Neural cell (in vitro differentiated cells): Measurements from ENCODE around the gene OR52E4. TPM values are rescaled to one million over a fixed set of nuclear protein-coding genes. Genes with fewer than 3 reads are reported as not detected.

Experiments
- H2AFZ ChIP-seq: fragments of 200-600, 300-800 bp; sonication (generic), shearing (Covaris generic); 2 replicates; pipeline ENCODE4 v1.6.0; 2014; ENCODE audit warnings: low read depth, mild to moderate bottlenecking, antibody characterized with exemption, low read length, moderate library complexity
- H3F3A ChIP-seq: fragments of 200-600 bp; shearing (Covaris generic); 2 replicates; pipeline ENCODE4 v1.6.1; 2016; ENCODE audit warnings: mild to moderate bottlenecking, moderate library complexity, mixed read lengths, antibody characterized with exemption, low read length; ENCODE audit not compliant: insufficient read depth, poor library complexity, severe bottlenecking
- H3K27ac ChIP-seq: fragments of 200-600, 300-800 bp; sonication (generic), shearing (Covaris generic); 2 replicates; pipeline ENCODE4 v1.5.1; 2014; ENCODE audit warnings: mild to moderate bottlenecking, low read length, moderate library complexity
- H3K27me3 ChIP-seq: fragments of 300-800, 200-600 bp; sonication (generic), shearing (Covaris generic); 2 replicates; pipeline ENCODE4 v1.6.0; 2014; ENCODE audit warnings: mild to moderate bottlenecking, low read depth, low read length, moderate library complexity; ENCODE audit not compliant: insufficient read depth
- H3K36me3 ChIP-seq: fragments of 300-800, 200-600 bp; sonication (generic), shearing (Covaris generic); 2 replicates; pipeline ENCODE4 v1.5.1; 2014; ENCODE audit warnings: mild to moderate bottlenecking, antibody characterized with exemption, low read length, moderate library complexity; ENCODE audit not compliant: insufficient read depth
- H3K4me2 ChIP-seq: fragments of 300-800, 200-600 bp; sonication (generic), shearing (Covaris generic); 2 replicates; pipeline ENCODE4 v1.6.0; 2014; ENCODE audit warnings: mild to moderate bottlenecking, low read length
- H3K4me3 ChIP-seq: fragments of 300-800, 200-600 bp; sonication (generic), shearing (Covaris generic); 2 replicates; pipeline ENCODE4 v1.5.1; 2014; ENCODE audit warnings: mild to moderate bottlenecking, low read length, moderate library complexity
- H3K79me2 ChIP-seq: fragments of 200-600 bp; shearing (Covaris generic); replicated peaks from 2 replicates; pipeline ENCODE4 v1.6.0; 2014; ENCODE audit warnings: mild to moderate bottlenecking, low read length, moderate library complexity; ENCODE audit not compliant: insufficient read depth
- H3K9ac ChIP-seq: fragments of 300-800, 200-600 bp; sonication (generic), shearing (Covaris generic); 2 replicates; pipeline ENCODE4 v1.6.1; 2016; ENCODE audit warnings: mild to moderate bottlenecking, low read length, mixed read lengths
- H3K9me2 ChIP-seq: fragments of 200-600 bp; shearing (Covaris generic); 2 replicates; pipeline ENCODE4 v1.6.1; 2016; ENCODE audit warnings: mild to moderate bottlenecking, low read length, mixed read lengths; ENCODE audit not compliant: insufficient read depth
- H3K9me3 ChIP-seq: fragments of 200-600, 300-800 bp; sonication (generic), shearing (Covaris generic); 2 replicates; pipeline ENCODE4 v1.6.1; 2016; ENCODE audit warnings: mild to moderate bottlenecking, mixed run types, low read length, moderate library complexity, mixed read lengths
- H4K20me1 ChIP-seq: fragments of 200-600 bp; shearing (Covaris generic); 2 replicates; pipeline ENCODE4 v1.6.1; 2016; ENCODE audit warnings: mild to moderate bottlenecking, mixed run types; ENCODE audit not compliant: insufficient read depth
- EP300 ChIP-seq: fragments of 450-650 bp; conservative IDR thresholded peaks from 2 replicates; pipeline ENCODE4 v1.6.1; 2014; ENCODE audit warnings: antibody characterized with exemption, mild to moderate bottlenecking, moderate library complexity; ENCODE audit not compliant: poor library complexity, severe bottlenecking
- EZH2 ChIP-seq: fragments of 200-600, 300-800 bp; shearing (Covaris generic), sonication (generic); IDR thresholded peaks from 2 replicates; pipeline ENCODE4 v1.6.1; 2014; ENCODE audit warnings: antibody characterized with exemption, low read length, borderline replicate concordance, mild to moderate bottlenecking; ENCODE audit not compliant: insufficient read depth, poor library complexity, severe bottlenecking
- MXI1 ChIP-seq: fragments of 450-650 bp; conservative IDR thresholded peaks from 2 replicates; pipeline ENCODE4 v1.6.1; 2014; ENCODE audit warnings: antibody characterized with exemption, mild to moderate bottlenecking; ENCODE audit not compliant: poor library complexity, severe bottlenecking
- POLR2AphosphoS5 ChIP-seq: IDR thresholded peaks from 2 replicates; pipeline ENCODE4 v1.6.1; 2012
- RAD21 ChIP-seq: fragments of 450-650 bp; conservative IDR thresholded peaks from 2 replicates; pipeline ENCODE4 v1.6.1; 2014; ENCODE audit warnings: antibody characterized with exemption, mild to moderate bottlenecking, moderate library complexity
- REST ChIP-seq: IDR thresholded peaks from 2 replicates; pipeline ENCODE4 v1.6.1; 2012; ENCODE audit warnings: borderline replicate concordance
- SMC3 ChIP-seq: fragments of 450-650 bp; conservative IDR thresholded peaks from 2 replicates; pipeline ENCODE4 v1.6.1; 2014; ENCODE audit warnings: antibody characterized with exemption, mild to moderate bottlenecking, moderate library complexity; ENCODE audit not compliant: poor library complexity
- TAF1 ChIP-seq: IDR thresholded peaks from 2 replicates; pipeline ENCODE4 v1.6.1; 2012; ENCODE audit warnings: low read depth
- polyA plus RNA-seq: library from polyadenylated mRNA; depleted of rRNA; stranded (reverse); fragments of >200 nt; gene quantifications from 2 replicates; pipeline ENCODE4 v1.2.3, GENCODE V29; 2014
- TF ChIP-seq, protein P1 (sequence below): fragments of 450-650 bp; IDR thresholded peaks from 2 replicates; pipeline ENCODE4 v1.5.1; 2014; ENCODE audit warnings: antibody characterized with exemption, mild to moderate bottlenecking, moderate library complexity; ENCODE audit not compliant: poor library complexity, severe bottlenecking

OR52E4 gene
- polyA plus RNA-seq, 1 donor from 2014 or later, result not detected

- Histone ChIP-seq H3K27me3 (no peaks in the 10 kb centered on the region), H3F3A (no peaks in the 10 kb centered on the region), H3K4me3 (no peak overlapping the region), H3K79me2 (no peaks in the 10 kb centered on the region), H4K20me1 (no peaks in the 10 kb centered on the region), H3K27ac (no peak overlapping the region), H3K4me2 (no peak overlapping the region), H2AFZ (no peak overlapping the region), H3K36me3 (no peaks in the 10 kb centered on the region), H3K9me3 (no peaks in the 10 kb centered on the region), H3K9ac (no peak overlapping the region), H3K9me2 (no peaks in the 10 kb centered on the region)
- TF ChIP-seq SMC3 (no peak), REST (no peak), MXI1 (no peak), RAD21 (no peak), EP300 (no peak), EZH2 (no peak)
- TF ChIP-seq, protein P1, sequence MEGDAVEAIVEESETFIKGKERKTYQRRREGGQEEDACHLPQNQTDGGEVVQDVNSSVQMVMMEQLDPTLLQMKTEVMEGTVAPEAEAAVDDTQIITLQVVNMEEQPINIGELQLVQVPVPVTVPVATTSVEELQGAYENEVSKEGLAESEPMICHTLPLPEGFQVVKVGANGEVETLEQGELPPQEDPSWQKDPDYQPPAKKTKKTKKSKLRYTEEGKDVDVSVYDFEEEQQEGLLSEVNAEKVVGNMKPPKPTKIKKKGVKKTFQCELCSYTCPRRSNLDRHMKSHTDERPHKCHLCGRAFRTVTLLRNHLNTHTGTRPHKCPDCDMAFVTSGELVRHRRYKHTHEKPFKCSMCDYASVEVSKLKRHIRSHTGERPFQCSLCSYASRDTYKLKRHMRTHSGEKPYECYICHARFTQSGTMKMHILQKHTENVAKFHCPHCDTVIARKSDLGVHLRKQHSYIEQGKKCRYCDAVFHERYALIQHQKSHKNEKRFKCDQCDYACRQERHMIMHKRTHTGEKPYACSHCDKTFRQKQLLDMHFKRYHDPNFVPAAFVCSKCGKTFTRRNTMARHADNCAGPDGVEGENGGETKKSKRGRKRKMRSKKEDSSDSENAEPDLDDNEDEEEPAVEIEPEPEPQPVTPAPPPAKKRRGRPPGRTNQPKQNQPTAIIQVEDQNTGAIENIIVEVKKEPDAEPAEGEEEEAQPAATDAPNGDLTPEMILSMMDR, result no peak
Observed at GRCh38 chr11:5899534-5899933, 19.1 kb downstream of the OR52E4 start.

- no peaks in the 10 kb centered on the region for H3K36me3 ChIP-seq
Observed at GRCh38 chr11:5910540-5910939, 30.1 kb downstream of the OR52E4 start.

More at GRCh38 chr11:5910540-5910939, 30.1 kb downstream of the OR52E4 start:
- Histone ChIP-seq H3K27me3 (no peaks in the 10 kb centered on the region), H3F3A (no peaks in the 10 kb centered on the region), H4K20me1 (no peaks in the 10 kb centered on the region), H3K9ac (no peak overlapping the region), H3K4me3 (no peak overlapping the region), H3K79me2 (no peaks in the 10 kb centered on the region), H3K27ac (no peak overlapping the region), H3K9me3 (no peaks in the 10 kb centered on the region), H3K4me2 (no peak overlapping the region), H2AFZ (no peak overlapping the region), H3K9me2 (no peaks in the 10 kb centered on the region)
- no peak for TF ChIP-seq POLR2AphosphoS5
- no peak for TF ChIP-seq REST
- TF ChIP-seq RAD21, result no peak
- no peak for TF ChIP-seq MXI1
- no peak for TF ChIP-seq SMC3
- TF ChIP-seq, protein P1, result no peak
- TF ChIP-seq EZH2, result no peak
- no peak for TF ChIP-seq TAF1
- TF ChIP-seq EP300, result no peak
